Heart left ventricle (tissue), 16 donors: ENCODE results near the gene TNIP1. TPM values are rescaled to one million over a fixed set of nuclear protein-coding genes. Genes with fewer than 3 reads are reported as not detected.
A peak's percentile ranks its signal among the peaks of the same experiment; 100 is the strongest.

Experiments
- ATAC-seq, 4 donors: fragments of 200-7000 bp; cut with Tn5 transposase; one replicate each; pipeline ENCODE4 v1.9.1; 2020 to 2022; ENCODE audit warnings: moderate library complexity in 4 of 4, mild to moderate bottlenecking in 3 of 4, moderate number of reproducible peaks in 1 of 4
- DNase-seq, 5 donors: peaks; one replicate each; pipeline ENCODE4 v3.0.0-alpha.2; 2020
- H3K27ac ChIP-seq, 12 donors: fragments of 200-600 bp; sonication (generic) in 4 of 12; one replicate each; pipeline versions ENCODE4 v1.5.0 to v1.8.0; 2016 to 2022; ENCODE audit warnings: mild to moderate bottlenecking in 2 of 12
- H3K27me3 ChIP-seq, 9 donors: fragments of 200-600 bp; sonication (generic) in 2 of 9; one replicate each; pipeline versions ENCODE4 v1.5.1 to v1.8.0; 2016 to 2022; ENCODE audit warnings: mild to moderate bottlenecking in 3 of 9
- H3K36me3 ChIP-seq, 9 donors: fragments of 200-600 bp; sonication (generic) in 2 of 9; one replicate each; pipeline versions ENCODE4 v1.5.0 to v1.8.0; 2018 to 2022; ENCODE audit warnings: mild to moderate bottlenecking in 2 of 9
- H3K4me1 ChIP-seq, 12 donors: fragments of 200-600 bp; sonication (generic) in 4 of 12; one replicate each; pipeline versions ENCODE4 v1.5.0 to v1.8.0; 2016 to 2022; ENCODE audit warnings: mild to moderate bottlenecking in 3 of 12
- H3K4me3 ChIP-seq, 12 donors: fragments of 200-600 bp; sonication (generic) in 4 of 12; one replicate each; pipeline versions ENCODE4 v1.5.0 to v1.8.0; 2017 to 2022; ENCODE audit warnings: mild to moderate bottlenecking in 9 of 12, moderate library complexity in 4 of 12
- H3K9me3 ChIP-seq, 12 donors: fragments of 200-600 bp; sonication (generic) in 4 of 12; one replicate each; pipeline versions ENCODE4 v1.5.0 to v1.8.0; 2016 to 2022; ENCODE audit warnings: mild to moderate bottlenecking in 1 of 12
- POLR2A ChIP-seq, 2 donors: fragments of 450-650 bp; IDR thresholded peaks; one replicate each; pipeline ENCODE4 v1.6.1; 2017; ENCODE audit warnings: antibody characterized with exemption in 2 of 2, mild to moderate bottlenecking in 2 of 2, moderate library complexity in 2 of 2
- WGBS, 4 donors: extraction: QIAGEN DNeasy Blood & Tissue Kit in 2 of 4; methylation state at CpG; one replicate each; pipeline versions ENCODE4 v1.1.5 to v1.1.7; 2013 to 2018; 5-methylcytosine and 5-hydroxymethylcytosine counted together
- intact Hi-C, 10 donors: fragments of 100-400 bp; cut with DNase I; formaldehyde crosslinking; loops; one replicate each; pipeline versions ENCODE4 v1.11.1 to v1.14.2; 2022
- polyA plus RNA-seq, 2 donors: library from polyadenylated mRNA; stranded (reverse); fragments of 200-250 nt; gene quantifications; one replicate each; pipeline ENCODE4 v1.2.3, GENCODE V29; 2013
- total RNA-seq, 9 donors: library from RNA; depleted of rRNA in 2 of 9; stranded (reverse); fragments of >200 nt in 2 of 9; fragmentation: NEBNext Ultra II Directional in 3 of 9; extraction: Animal tissue kit (Norgen Biotek cat#: 25700) in 3 of 9; gene quantifications; one replicate each; pipeline versions ENCODE4 v1.1.0 to v1.2.4, GENCODE V29; 2016 to 2023
- TF ChIP-seq, protein P1 (sequence below), 12 donors: fragments of 200-600 bp; sonication (generic) in 4 of 12; IDR thresholded peaks; one replicate each; pipeline versions ENCODE4 v1.5.0 to v1.8.0; 2018 to 2022; ENCODE audit warnings: antibody characterized with exemption in 12 of 12, mild to moderate bottlenecking in 5 of 12
- donor health status: ischemic (EF 13 %, LVEDD 7.1; RV severe dilation, severe dysfunction).
- donor health status: healthy with polysubstance abuse.
- donor health status: DM: no; HTN: yes; CAD: no.
- donor health status: DM: no; HTN: no; CAD: no.
- donor health status: ischemic (EF 25% LVEDD 6.9; RV normal size, moderate dysfunction).
- donor health status: ischemic (EF 25% LVEDD 5.7; RV mildly dilated, moderate dysfunction).
- donor health status: healthy.
- donor health status: DM: yes; HTN: yes; CAD: no.
- donor health status: ischemic (EF 35%, LVEDD 5.7; RV mildly dilated, moderate dysfunction).
- donor health status: nonischemic (EF 11% LVEDD 7.7; RV severe dilation, severe dysfunction).
- donor health status: DM: yes; HTN: yes; CAD: no.
- donor health status: PGD.
- donor health status: ischemic (EF 29% LVEDD 5.4; RV normal size, mild dysfunction).
- donor health status: nonischemic (EF 23%, LVEDD 6.1; RV moderate dilation, normal function).

TNIP1 gene
- total and polyA plus RNA-seq, 11 donors = 86.0 to 180 (median 108) TPM

DNA sequence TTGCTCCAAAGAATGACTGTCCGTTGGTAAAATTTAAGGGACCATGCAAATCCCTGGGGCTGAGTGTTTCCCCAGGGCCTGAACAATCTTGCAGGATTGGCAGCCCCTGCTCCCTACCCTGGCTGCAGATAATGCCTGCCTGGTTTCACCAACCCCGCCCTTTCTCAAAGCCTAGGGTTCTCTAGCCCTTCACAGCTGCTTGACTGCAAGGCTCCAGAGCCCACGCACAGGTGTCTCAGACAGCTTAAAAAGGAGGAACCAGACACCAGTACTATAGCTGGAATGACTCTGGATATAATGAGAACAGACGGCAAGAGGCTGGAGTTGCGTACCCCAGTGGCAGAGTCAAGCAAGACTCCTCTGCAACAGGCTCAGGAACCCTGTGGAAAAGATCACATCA, 25.2 kb upstream of the TNIP1 start:
- peaks cover 4 to 66% (median 40%) of the 10 kb centered on the region in 12 donors for H3K4me1 ChIP-seq
- DNase-seq (no peak), ATAC-seq (no peak)
- intact Hi-C loops = loop anchor here in 5 of 10 donors (5.0 kb wide), 3 partner anchors 34 to 44 kb away; no protein-coding TSS in a partner anchor
- no peaks in the 10 kb centered on the region for H3K9me3 ChIP-seq
- 88 to 91% (median 89%) methylated on average over 5 of the region's 5 CpGs for WGBS, 4 donors
- H3K36me3 ChIP-seq = peaks cover 2 to 98% (median 93%) of the 10 kb centered on the region in 9 donors
- TF ChIP-seq, protein P1, sequence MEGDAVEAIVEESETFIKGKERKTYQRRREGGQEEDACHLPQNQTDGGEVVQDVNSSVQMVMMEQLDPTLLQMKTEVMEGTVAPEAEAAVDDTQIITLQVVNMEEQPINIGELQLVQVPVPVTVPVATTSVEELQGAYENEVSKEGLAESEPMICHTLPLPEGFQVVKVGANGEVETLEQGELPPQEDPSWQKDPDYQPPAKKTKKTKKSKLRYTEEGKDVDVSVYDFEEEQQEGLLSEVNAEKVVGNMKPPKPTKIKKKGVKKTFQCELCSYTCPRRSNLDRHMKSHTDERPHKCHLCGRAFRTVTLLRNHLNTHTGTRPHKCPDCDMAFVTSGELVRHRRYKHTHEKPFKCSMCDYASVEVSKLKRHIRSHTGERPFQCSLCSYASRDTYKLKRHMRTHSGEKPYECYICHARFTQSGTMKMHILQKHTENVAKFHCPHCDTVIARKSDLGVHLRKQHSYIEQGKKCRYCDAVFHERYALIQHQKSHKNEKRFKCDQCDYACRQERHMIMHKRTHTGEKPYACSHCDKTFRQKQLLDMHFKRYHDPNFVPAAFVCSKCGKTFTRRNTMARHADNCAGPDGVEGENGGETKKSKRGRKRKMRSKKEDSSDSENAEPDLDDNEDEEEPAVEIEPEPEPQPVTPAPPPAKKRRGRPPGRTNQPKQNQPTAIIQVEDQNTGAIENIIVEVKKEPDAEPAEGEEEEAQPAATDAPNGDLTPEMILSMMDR (IDR thresholded peaks at IDR 0.05) = no peak
- no peak for TF ChIP-seq POLR2A (IDR thresholded peaks at IDR 0.05)
- H3K27ac ChIP-seq = peak overlapping the region in 2 of 12 donors; percentile 19 to 85
- no peaks in the 10 kb centered on the region for H3K27me3 ChIP-seq
- no peak overlapping the region for H3K4me3 ChIP-seq

DNA sequence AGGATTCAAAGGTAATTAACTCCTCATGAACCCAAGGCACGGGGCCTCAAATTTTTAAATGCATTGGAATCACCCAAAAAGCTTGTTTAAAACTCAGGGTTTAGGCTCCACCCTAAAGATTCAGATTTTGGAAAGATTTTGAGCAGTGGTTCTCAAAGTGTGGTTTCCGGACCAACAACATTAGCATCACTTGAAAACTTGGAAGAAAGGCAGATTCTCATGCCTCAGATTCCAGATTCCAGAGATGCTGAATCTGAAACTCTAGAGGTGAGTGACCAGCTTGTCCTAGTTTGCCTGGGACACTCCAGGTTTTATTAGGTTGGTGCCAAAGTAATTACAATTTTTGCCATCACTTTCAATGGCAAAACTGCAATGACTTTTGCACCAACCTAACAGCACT, 24.7 kb upstream of the TNIP1 start:
- peaks cover 4 to 66% (median 42%) of the 10 kb centered on the region in 12 donors for H3K4me1 ChIP-seq
- no peaks in the 10 kb centered on the region for H3K9me3 ChIP-seq
- H3K36me3 ChIP-seq = peaks cover 2 to 96% (median 90%) of the 10 kb centered on the region in 9 donors
- DNase-seq (no peak), ATAC-seq (no peak)
- peak overlapping the region in 2 of 12 donors; percentile 15 to 85 for H3K27ac ChIP-seq
- no peak overlapping the region for H3K4me3 ChIP-seq
- H3K27me3 ChIP-seq = no peaks in the 10 kb centered on the region
- TF ChIP-seq, protein P1 (IDR thresholded peaks at IDR 0.05) = no peak
- TF ChIP-seq POLR2A (IDR thresholded peaks at IDR 0.05) = no peak
- 89 to 93% (median 91%) methylated on average over 2 of the region's 2 CpGs for WGBS, 4 donors
- intact Hi-C loops = loop anchor here in 5 of 10 donors (5.0 kb wide), 3 partner anchors 33 to 43 kb away; no protein-coding TSS in a partner anchor

GRCh38 chr5:151104795-151105194, 24.0 kb upstream of the TNIP1 start:
- intact Hi-C loops = loop anchor here in 6 of 10 donors (5.0 kb wide), 3 partner anchors 32 to 42 kb away; no protein-coding TSS in a partner anchor
- Histone ChIP-seq H3K9me3 (no peaks in the 10 kb centered on the region), H3K4me1 (peaks cover 4 to 64% (median 42%) of the 10 kb centered on the region in 12 donors), H3K36me3 (peaks cover 2 to 92% (median 84%) of the 10 kb centered on the region in 9 donors), H3K4me3 (no peak overlapping the region), H3K27ac (peak overlapping the region in 4 of 12 donors; percentile 4 to 85 (median 30)), H3K27me3 (no peaks in the 10 kb centered on the region)
- 76 to 88% (median 84%) methylated on average over 4 to 5 of the region's 5 CpGs for WGBS, 4 donors
- ATAC-seq = peak in 2 of 4 donors; percentile 39 to 54
- TF ChIP-seq, protein P1 (IDR thresholded peaks at IDR 0.05) = no peak
- TF ChIP-seq POLR2A (IDR thresholded peaks at IDR 0.05) = no peak
- DNase-seq = no peak

DNA sequence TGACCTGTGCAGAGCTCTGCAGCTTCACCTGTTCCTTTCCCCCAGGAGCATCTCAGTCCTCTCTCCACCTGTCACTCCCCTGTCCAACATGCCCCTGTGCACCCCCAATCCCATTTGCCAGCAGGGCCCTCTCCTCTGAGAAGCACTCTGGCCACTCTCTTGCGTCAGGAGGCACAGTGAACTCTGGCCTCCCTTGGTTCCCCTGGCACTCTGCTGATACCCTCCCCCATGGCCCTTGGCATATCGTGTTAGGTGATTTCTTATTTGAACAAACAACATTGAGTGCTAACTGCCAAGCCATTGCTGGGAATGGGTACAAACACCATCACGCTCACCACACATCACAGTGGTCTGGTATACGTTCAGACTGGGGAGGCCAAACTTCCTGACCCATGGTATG, 20.9 kb upstream of the TNIP1 start:
- Histone ChIP-seq H3K4me3 (no peak overlapping the region), H3K27ac (peak overlapping the region in 10 of 12 donors; percentile 1 to 66 (median 32)), H3K9me3 (no peaks in the 10 kb centered on the region), H3K4me1 (peaks cover 0 to 54% (median 19%) of the 10 kb centered on the region in 12 donors), H3K27me3 (no peaks in the 10 kb centered on the region), H3K36me3 (peaks cover 2 to 61% (median 54%) of the 10 kb centered on the region in 9 donors)
- 70 to 84% (median 80%) methylated on average over 4 of the region's 4 CpGs for WGBS, 4 donors
- DNase-seq (no peak), ATAC-seq (peak in 2 of 4 donors; percentile 2)
- TF ChIP-seq POLR2A (IDR thresholded peaks at IDR 0.05) = no peak
- TF ChIP-seq, protein P1 (IDR thresholded peaks at IDR 0.05) = no peak
- intact Hi-C loops = loop anchor here in 1 of 10 donors (5.0 kb wide), 1 partner anchor 39 kb away; no protein-coding TSS in a partner anchor
